ENCODE measurements around the gene MCRS1.
A peak's percentile ranks its signal among the peaks of the same experiment; 100 is the strongest.
"Not testable (repeated sequence)": the region's sequence is repeated elsewhere in the genome, so short reads cannot be mapped to it uniquely, and the experiment has no call there.

GRCh38 chr12:49605539-49605938 is 37.6 kb upstream of the MCRS1 start, which contains the start of gene FAM186B:
- 0 out of 2 replicates have a peak, but pooled peaks have one; percentile 35 for TF ChIP-seq ATF2 (tag by site-specific recombination; IDR thresholded peaks at IDR 0.05; ENCODE audit: low read depth)
- not testable (repeated sequence) for TF ChIP-seq ZBTB10, ZBTB21, ZNF18, ZNF792, PRDM10 (tag by site-specific recombination; IDR thresholded peaks at IDR 0.05)
